Body of pancreas (tissue), 4 donors: ENCODE measurements around the gene EOMES.

Source experiments
- CTCF ChIP-seq, 7 experiments: fragments of 450-650 bp in 4 of 7; fragments of 200-600 bp in 3 of 7; sonication (generic) in 3 of 7; IDR thresholded peaks; one replicate each; pipeline ENCODE4 v1.5.1; 2016 to 2019; ENCODE audit warnings: antibody characterized with exemption in 7 of 7
- POLR2A ChIP-seq, 3 donors: fragments of 450-650 bp; IDR thresholded peaks; one replicate each; pipeline ENCODE4 v1.6.1; 2016; ENCODE audit warnings: antibody characterized with exemption in 3 of 3, mild to moderate bottlenecking in 2 of 3

DNA sequence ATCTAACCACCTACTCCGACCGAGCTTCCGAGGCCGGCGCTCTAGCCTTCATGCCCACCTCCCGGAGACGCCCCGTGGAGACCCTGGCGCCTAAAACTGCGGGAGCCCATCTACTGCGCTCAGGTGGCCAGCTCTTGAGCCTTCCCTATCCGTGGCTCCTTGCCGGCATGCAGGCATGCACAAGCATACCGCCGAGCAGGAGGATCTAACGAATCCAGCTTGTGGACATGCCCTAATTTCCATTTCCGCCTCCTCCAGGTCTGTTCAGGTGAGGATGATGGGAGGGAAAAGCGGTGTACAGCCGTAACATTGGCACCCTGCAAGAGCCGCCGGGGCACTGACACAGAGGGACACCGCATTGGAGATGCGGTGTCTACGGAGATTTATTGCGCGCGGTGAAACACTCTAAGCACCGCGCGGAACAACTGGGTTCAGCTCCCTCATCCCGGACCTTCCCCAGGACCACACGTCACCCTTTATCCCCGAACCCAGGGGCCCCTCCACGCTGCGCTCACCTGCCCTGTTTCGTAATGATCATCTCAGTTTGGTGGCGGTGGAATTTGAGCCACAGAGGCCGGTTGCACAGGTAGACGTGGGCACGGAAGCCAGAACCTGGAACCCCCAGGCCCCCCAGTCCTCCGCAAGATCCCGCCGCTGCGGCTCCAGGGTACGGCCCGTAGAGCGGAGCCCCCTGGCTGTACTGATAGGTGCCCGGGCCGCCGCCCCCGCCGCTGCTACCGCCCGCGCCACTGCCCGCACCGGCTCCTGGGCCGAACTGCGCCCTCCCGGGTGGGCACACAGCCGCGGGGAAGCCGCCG, 1.0 kb downstream of the EOMES start:
- TF ChIP-seq POLR2A (IDR thresholded peaks at IDR 0.05): no peak
- TF ChIP-seq CTCF (IDR thresholded peaks at IDR 0.05): peak in 2 of 7 experiments; percentile 31 to 34
